H1 (cell line): ENCODE data around the gene SLC9A5.

Source experiments
- CBX8 ChIP-seq: fragments of 300-800, 300-1000 bp; sonication (generic); IDR thresholded peaks from 2 replicates; pipeline ENCODE4 v1.7.1; 2016; ENCODE audit warnings: low read depth, low read length, borderline replicate concordance
- CHD2 ChIP-seq: IDR thresholded peaks from 2 replicates; pipeline ENCODE4 v1.6.1; 2012; ENCODE audit warnings: low read length, improper control_type of control experiment
- CTCF ChIP-seq, 3 experiments: IDR thresholded peaks; 1 replicate in 2 of 3; 2 replicates in 1 of 3; pipeline versions ENCODE4 v1.5.1 to v1.6.1; 2011; ENCODE audit warnings: low read length in 3 of 3, mild to moderate bottlenecking in 3 of 3, inconsistent platforms in 2 of 3, low read depth in 1 of 3, moderate library complexity in 1 of 3; ENCODE audit not compliant: insufficient read depth in 1 of 3; ENCODE audit errors: control extremely low read depth in 1 of 3
- EP300 ChIP-seq, 2 experiments: IDR thresholded peaks; 1 replicate in 1 of 2; 2 replicates in 1 of 2; pipeline ENCODE4 v1.6.1; 2011 to 2012; ENCODE audit warnings: low read depth in 2 of 2, low read length in 2 of 2, mild to moderate bottlenecking in 2 of 2, borderline replicate concordance in 1 of 2, inconsistent platforms in 1 of 2, moderate library complexity in 1 of 2
- EZH2 ChIP-seq: fragments of 200-600 bp; sonication (generic); IDR thresholded peaks from 2 replicates; pipeline ENCODE4 v1.7.1; 2012; ENCODE audit warnings: low read depth, mild to moderate bottlenecking, moderate library complexity, low read length, inconsistent platforms; ENCODE audit not compliant: severe bottlenecking
- JUND ChIP-seq: IDR thresholded peaks from 2 replicates; pipeline ENCODE4 v1.6.1; 2011; ENCODE audit warnings: mild to moderate bottlenecking, improper control_type of control experiment, low read length
- NRF1 ChIP-seq: IDR thresholded peaks from 2 replicates; pipeline ENCODE4 v1.6.1; 2011; ENCODE audit warnings: mild to moderate bottlenecking, low read depth, low read length, improper control_type of control experiment
- POLR2A ChIP-seq, 2 experiments: IDR thresholded peaks; 1 replicate in 1 of 2; 2 replicates in 1 of 2; pipeline ENCODE4 v1.6.1; 2011; ENCODE audit warnings: low read depth in 2 of 2, low read length in 2 of 2, mild to moderate bottlenecking in 2 of 2; ENCODE audit errors: control extremely low read depth in 1 of 2
- RAD21 ChIP-seq, 2 experiments: IDR thresholded peaks in 1 of 2; conservative IDR thresholded peaks in 1 of 2; 2 replicates each; pipeline ENCODE4 v1.6.1; 2011; ENCODE audit warnings: low read depth in 2 of 2, low read length in 2 of 2, improper control_type of control experiment in 1 of 2, inconsistent platforms in 1 of 2, mild to moderate bottlenecking in 1 of 2, moderate library complexity in 1 of 2
- USF2 ChIP-seq: IDR thresholded peaks from 2 replicates; pipeline ENCODE4 v1.6.1; 2011; ENCODE audit warnings: low read length, improper control_type of control experiment
- ZNF274 ChIP-seq: IDR thresholded peaks from 2 replicates; pipeline ENCODE4 v1.7.0; 2012; ENCODE audit warnings: low read length, borderline replicate concordance; ENCODE audit errors: extremely low read depth
- TF ChIP-seq, protein P1 (sequence below): IDR thresholded peaks from 2 replicates; pipeline ENCODE4 v1.6.1; 2012; ENCODE audit warnings: inconsistent platforms

DNA sequence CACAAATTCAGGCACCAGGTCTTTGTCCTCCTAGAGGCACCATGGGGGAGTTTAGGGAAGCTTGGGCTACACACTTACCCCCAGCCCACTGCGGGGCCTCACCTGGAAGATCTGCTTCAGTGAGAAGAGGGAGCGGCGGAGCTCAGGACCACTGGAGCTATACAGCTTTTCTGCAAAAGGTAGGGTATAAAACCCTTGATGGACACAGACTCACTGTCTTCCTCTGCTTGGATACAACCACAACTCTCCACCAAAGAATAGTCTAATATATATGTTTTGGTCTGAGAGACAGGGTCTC, 10.6 kb upstream of the SLC9A5 start:
- TF ChIP-seq CTCF (IDR thresholded peaks at IDR 0.05; ENCODE audit: control extremely low read depth in 1 of 3, insufficient read depth in 1 of 3, low read depth in 1 of 3, low read length in 3 of 3) (no peak), RAD21 (IDR thresholded peaks at IDR 0.05 in 1 of 2, conservative IDR thresholded peaks at IDR 0.05 in 1 of 2; ENCODE audit: low read depth in 2 of 2, low read length in 2 of 2) (no peak), CHD2 (no peak), POLR2A (IDR thresholded peaks at IDR 0.05; ENCODE audit: control extremely low read depth in 1 of 2, low read depth in 2 of 2, low read length in 2 of 2) (no peak), EZH2 (no peak), CBX8 (no peak), JUND (no peak), NRF1 (no peak), ZNF274 (no peak), EP300 (IDR thresholded peaks at IDR 0.05; ENCODE audit: borderline replicate concordance in 1 of 2, low read depth in 2 of 2, low read length in 2 of 2) (no peak), USF2 (no peak)
- TF ChIP-seq, protein P1, sequence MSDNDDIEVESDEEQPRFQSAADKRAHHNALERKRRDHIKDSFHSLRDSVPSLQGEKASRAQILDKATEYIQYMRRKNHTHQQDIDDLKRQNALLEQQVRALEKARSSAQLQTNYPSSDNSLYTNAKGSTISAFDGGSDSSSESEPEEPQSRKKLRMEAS, result no peak
